ENCODE data around the gene LRRN2. TPM values are rescaled to one million over a fixed set of nuclear protein-coding genes. Genes with fewer than 3 reads are reported as not detected.

The LRRN2 gene
- total and polyA plus RNA-seq, 2 experiments from 2014 or later, result 0.74 to 2.6 TPM

GRCh38 chr1:204600203-204600602, 85.3 kb downstream of the LRRN2 start (continued):
- TF ChIP-seq CTCF (conservative IDR thresholded peaks at IDR 0.05; ENCODE audit: low read depth in 2 of 2), result no peak
- TF ChIP-seq POLR2AphosphoS5 (IDR thresholded peaks at IDR 0.05; ENCODE audit: low read depth), result no peak
- no peak for TF ChIP-seq ETS1 (IDR thresholded peaks at IDR 0.05)

GRCh38 chr1:204599596-204599995, 85.9 kb downstream of the LRRN2 start:
- Histone ChIP-seq H3K79me2 (replicated peaks; ENCODE audit: insufficient read depth) (no peaks in the 10 kb centered on the region), H3K4me1 (ENCODE audit: insufficient read depth) (peaks cover 25% of the 10 kb centered on the region)
- TF ChIP-seq ZNF462 (CRISPR knock-in tag; IDR thresholded peaks at IDR 0.05) (no peak), CTCF (conservative IDR thresholded peaks at IDR 0.05; ENCODE audit: low read depth in 2 of 2) (no peak), JUNB (IDR thresholded peaks at IDR 0.05; ENCODE audit: unreplicated experiment) (no peak), CREB1 (CRISPR knock-in tag; IDR thresholded peaks at IDR 0.05; ENCODE audit: low read depth) (no peak), ZNF331 (CRISPR knock-in tag; IDR thresholded peaks at IDR 0.05; ENCODE audit: low read depth) (no peak), EZH2phosphoT487 (IDR thresholded peaks at IDR 0.05; ENCODE audit: unreplicated experiment) (no peak), EZH2 (IDR thresholded peaks at IDR 0.05; ENCODE audit: low read depth, unreplicated experiment) (no peak), ZNF114 (CRISPR knock-in tag; IDR thresholded peaks at IDR 0.05) (no peak), NANOG (IDR thresholded peaks at IDR 0.05; ENCODE audit: borderline replicate concordance) (no peak), STAT1 (IDR thresholded peaks at IDR 0.05; ENCODE audit: unreplicated experiment) (no peak), POLR2AphosphoS5 (IDR thresholded peaks at IDR 0.05; ENCODE audit: low read depth) (no peak), ETS1 (IDR thresholded peaks at IDR 0.05) (no peak)

More at GRCh38 chr1:204599596-204599995, 85.9 kb downstream of the LRRN2 start:
- Histone ChIP-seq H3K27me3 (ENCODE audit: insufficient read depth) (no peaks in the 10 kb centered on the region), H2AFZ (peak overlapping the region; percentile 72; the same call in 1 of the 2 replicates), H3K27ac (ENCODE audit: low read depth) (no peak overlapping the region), H3K4me3 (no peak overlapping the region), H3K4me2 (no peak overlapping the region), H3K9me2 (ENCODE audit: insufficient read depth) (peaks cover 3% of the 10 kb centered on the region), H3K36me3 (ENCODE audit: insufficient read depth) (no peaks in the 10 kb centered on the region), H4K20me1 (replicated peaks; ENCODE audit: insufficient read depth) (no peaks in the 10 kb centered on the region), H3F3A (replicated peaks; ENCODE audit: low read depth) (no peaks in the 10 kb centered on the region)
- H3K27ac Mint-ChIP-seq, result no peak overlapping the region; the same call in 1 of the 2 replicates
- no peaks in the 10 kb centered on the region for H3K9me3 Mint-ChIP-seq
- no peak overlapping the region for H3K4me3 Mint-ChIP-seq
- H3K27me3 Mint-ChIP-seq (ENCODE audit: insufficient read depth, low read depth, poor library complexity), result peaks cover 15% of the 10 kb centered on the region
- no peak for DNase-seq (ENCODE audit: low spot score)
- peaks cover 37% of the 10 kb centered on the region for H3K4me1 Mint-ChIP-seq
- ATAC-seq, result no peak
- no peaks in the 10 kb centered on the region for H3K36me3 Mint-ChIP-seq (ENCODE audit: low read depth)

Measured in GM23338 (cell line).